ENCODE data around the gene KAZN. TPM values are rescaled to one million over a fixed set of nuclear protein-coding genes. Genes with fewer than 3 reads are reported as not detected.

The KAZN gene
- polyA plus RNA-seq, 4 donors, result 3.0 to 39.5 (median 4.4) TPM

- DNase-seq (no peak), FAIRE-seq (no peak)
- Histone ChIP-seq H3K27me3 (ENCODE audit: control insufficient read depth in 3 of 3, insufficient read depth in 3 of 3, low read length in 3 of 3) (peaks cover 0 to 12% (median 0%) of the 10 kb centered on the region in 3 donors), H3K36me3 (ENCODE audit: control insufficient read depth in 3 of 3, insufficient read depth in 2 of 3, low read depth in 1 of 3, low read length in 3 of 3) (no peaks in the 10 kb centered on the region), H3K27ac (ENCODE audit: low read depth in 1 of 3, low read length in 2 of 3) (no peak overlapping the region), H3K4me3 (ENCODE audit: low read depth in 1 of 3, low read length in 3 of 3) (no peak overlapping the region), H3K4me1 (ENCODE audit: control insufficient read depth in 3 of 3, insufficient read depth in 2 of 3, low read depth in 1 of 3, low read length in 2 of 3) (no peaks in the 10 kb centered on the region), H3K9me3 (ENCODE audit: control insufficient read depth in 2 of 2, insufficient read depth in 1 of 2, low read depth in 1 of 2, low read length in 1 of 2) (no peaks in the 10 kb centered on the region)
- 84 to 88% (median 84%) methylated on average over 15 of the region's 15 CpGs for WGBS, 3 donors
These were observed 500.0 kb downstream of the KAZN start for GRCh38 chr1:15098176-15099125.

GRCh38 chr1:15099441-15100120 is 501.1 kb downstream of the KAZN start:
- Histone ChIP-seq H3K4me3 (ENCODE audit: low read depth in 1 of 3, low read length in 3 of 3) (no peak overlapping the region), H3K36me3 (ENCODE audit: control insufficient read depth in 3 of 3, insufficient read depth in 2 of 3, low read depth in 1 of 3, low read length in 3 of 3) (no peaks in the 10 kb centered on the region), H3K4me1 (ENCODE audit: control insufficient read depth in 3 of 3, insufficient read depth in 2 of 3, low read depth in 1 of 3, low read length in 2 of 3) (no peaks in the 10 kb centered on the region), H3K27me3 (ENCODE audit: control insufficient read depth in 3 of 3, insufficient read depth in 3 of 3, low read length in 3 of 3) (peaks cover 0 to 12% (median 0%) of the 10 kb centered on the region in 3 donors), H3K27ac (ENCODE audit: low read depth in 1 of 3, low read length in 2 of 3) (no peak overlapping the region), H3K9me3 (ENCODE audit: control insufficient read depth in 2 of 2, insufficient read depth in 1 of 2, low read depth in 1 of 2, low read length in 1 of 2) (peaks cover 0 to 4% of the 10 kb centered on the region in 2 donors)
- 56 to 64% (median 57%) methylated on average over 15 of the region's 15 CpGs for WGBS, 3 donors
- FAIRE-seq, result no peak
- no peak for DNase-seq

DNA sequence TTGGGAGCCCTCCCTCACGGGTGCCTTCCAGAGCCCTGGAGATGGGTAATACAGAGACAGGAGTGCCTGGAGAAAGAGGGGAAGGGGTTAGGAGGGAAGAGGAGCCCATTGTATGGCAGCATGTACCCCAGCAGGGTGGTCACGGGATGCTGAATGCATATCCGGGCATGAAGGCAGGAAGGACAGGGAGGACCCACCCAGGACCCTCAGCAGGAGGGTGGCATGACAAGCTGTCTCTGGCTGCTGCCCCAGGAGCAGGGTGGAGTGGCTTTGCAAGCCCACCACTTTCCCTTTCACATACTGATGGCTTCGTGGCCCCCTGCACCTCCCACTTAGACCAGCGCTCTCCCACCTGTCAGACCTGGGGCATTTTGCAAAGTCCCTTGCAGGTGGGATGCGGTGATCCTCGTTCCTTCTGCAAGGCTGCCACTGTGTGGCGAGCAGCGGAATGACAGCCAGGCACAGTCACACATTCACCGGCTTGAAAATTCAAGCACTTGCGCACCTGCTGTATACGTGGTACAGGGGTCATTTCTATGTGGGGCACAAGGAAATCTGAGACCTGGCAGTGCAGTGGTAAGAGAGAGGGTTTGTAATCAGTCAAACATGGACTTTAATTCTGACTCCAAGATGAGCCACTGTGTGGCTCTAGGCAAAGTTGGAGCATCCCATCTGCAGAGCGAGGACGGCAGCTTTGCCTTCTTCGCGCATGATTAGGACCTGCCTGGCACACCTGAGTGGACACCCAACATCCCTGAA is 501.8 kb downstream of the KAZN start:
- Histone ChIP-seq H3K27ac (ENCODE audit: low read depth in 1 of 3, low read length in 2 of 3) (no peak overlapping the region), H3K27me3 (ENCODE audit: control insufficient read depth in 3 of 3, insufficient read depth in 3 of 3, low read length in 3 of 3) (peaks cover 0 to 12% (median 0%) of the 10 kb centered on the region in 3 donors), H3K9me3 (ENCODE audit: control insufficient read depth in 2 of 2, insufficient read depth in 1 of 2, low read depth in 1 of 2, low read length in 1 of 2) (peaks cover 0 to 4% of the 10 kb centered on the region in 2 donors), H3K4me3 (ENCODE audit: low read depth in 1 of 3, low read length in 3 of 3) (no peak overlapping the region), H3K36me3 (ENCODE audit: control insufficient read depth in 3 of 3, insufficient read depth in 2 of 3, low read depth in 1 of 3, low read length in 3 of 3) (no peaks in the 10 kb centered on the region), H3K4me1 (ENCODE audit: control insufficient read depth in 3 of 3, insufficient read depth in 2 of 3, low read depth in 1 of 3, low read length in 2 of 3) (no peaks in the 10 kb centered on the region)
- peak; percentile 38 to 73 for DNase-seq
- WGBS, 3 donors, result 12 to 19% (median 12%) methylated on average over 16 of the region's 16 CpGs
- FAIRE-seq, result no peak

DNA sequence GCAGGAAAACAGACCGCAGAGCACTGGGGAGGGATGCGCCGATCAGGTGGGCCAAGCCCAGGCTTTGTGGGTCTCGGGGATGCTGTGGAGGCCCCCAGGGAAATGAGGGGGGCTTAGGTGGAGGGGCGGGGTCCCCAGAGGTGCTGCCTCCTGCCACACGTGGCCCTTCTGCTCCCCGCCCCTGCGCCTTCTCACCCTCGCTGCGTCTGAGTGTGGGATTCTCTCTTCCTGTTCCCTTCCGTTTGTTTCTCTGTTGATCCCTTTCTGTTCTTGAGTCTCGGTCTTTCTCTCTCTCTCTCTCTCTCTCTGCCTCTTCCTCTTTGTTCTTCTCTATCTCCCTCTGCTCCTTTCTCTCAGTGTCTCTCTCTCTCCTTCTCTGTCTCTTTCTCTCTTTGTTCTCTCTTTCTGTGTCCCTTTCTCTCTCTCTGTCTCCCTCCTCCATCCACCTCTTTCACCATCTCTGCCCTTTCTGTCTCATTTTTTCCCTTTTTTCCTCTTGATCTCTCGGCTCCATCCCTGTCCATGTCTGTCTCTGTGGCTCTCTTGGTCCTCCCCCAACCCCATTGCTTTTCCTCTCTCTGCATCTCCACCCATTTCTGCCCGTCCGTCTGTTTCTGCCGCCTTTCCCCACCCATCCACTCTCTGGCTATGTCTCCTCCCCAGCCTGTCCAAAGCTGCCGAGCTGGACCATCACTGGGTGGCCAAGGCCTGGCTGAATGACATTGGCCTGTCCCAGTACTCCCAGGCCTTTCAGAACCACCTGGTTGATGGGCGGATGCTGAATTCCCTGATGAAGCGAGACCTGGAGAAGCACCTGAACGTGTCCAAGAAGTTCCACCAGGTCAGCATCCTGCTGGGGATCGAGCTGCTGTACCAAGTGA is 502.6 kb downstream of the KAZN start:
- Histone ChIP-seq H3K27ac (ENCODE audit: low read depth in 1 of 3, low read length in 2 of 3) (no peak overlapping the region), H3K4me1 (ENCODE audit: control insufficient read depth in 3 of 3, insufficient read depth in 2 of 3, low read depth in 1 of 3, low read length in 2 of 3) (no peaks in the 10 kb centered on the region), H3K4me3 (ENCODE audit: low read depth in 1 of 3, low read length in 3 of 3) (no peak overlapping the region), H3K9me3 (ENCODE audit: control insufficient read depth in 2 of 2, insufficient read depth in 1 of 2, low read depth in 1 of 2, low read length in 1 of 2) (peaks cover 0 to 4% of the 10 kb centered on the region in 2 donors), H3K27me3 (ENCODE audit: control insufficient read depth in 3 of 3, insufficient read depth in 3 of 3, low read length in 3 of 3) (peaks cover 0 to 12% (median 0%) of the 10 kb centered on the region in 3 donors), H3K36me3 (ENCODE audit: control insufficient read depth in 3 of 3, insufficient read depth in 2 of 3, low read depth in 1 of 3, low read length in 3 of 3) (no peaks in the 10 kb centered on the region)
- WGBS, 3 donors, result 55 to 62% (median 56%) methylated on average over 19 to 21 of the region's 21 CpGs
- no peak for FAIRE-seq
- DNase-seq, result no peak

GRCh38 chr1:15101801-15102200 is 503.3 kb downstream of the KAZN start:
- Histone ChIP-seq H3K4me1 (ENCODE audit: control insufficient read depth in 3 of 3, insufficient read depth in 2 of 3, low read depth in 1 of 3, low read length in 2 of 3) (no peaks in the 10 kb centered on the region), H3K27ac (ENCODE audit: low read depth in 1 of 3, low read length in 2 of 3) (no peak overlapping the region), H3K36me3 (ENCODE audit: control insufficient read depth in 3 of 3, insufficient read depth in 2 of 3, low read depth in 1 of 3, low read length in 3 of 3) (no peaks in the 10 kb centered on the region), H3K4me3 (ENCODE audit: low read depth in 1 of 3, low read length in 3 of 3) (no peak overlapping the region), H3K9me3 (ENCODE audit: control insufficient read depth in 2 of 2, insufficient read depth in 1 of 2, low read depth in 1 of 2, low read length in 1 of 2) (peaks cover 0 to 4% of the 10 kb centered on the region in 2 donors), H3K27me3 (ENCODE audit: control insufficient read depth in 3 of 3, insufficient read depth in 3 of 3, low read length in 3 of 3) (peaks cover 0 to 12% (median 0%) of the 10 kb centered on the region in 3 donors)
- FAIRE-seq, result no peak
- DNase-seq, result no peak
- whole genome bisulfite sequencing, 3 donors, result 76 to 82% (median 77%) methylated on average over 4 of the region's 4 CpGs

GRCh38 chr1:15102646-15103045 is 504.2 kb downstream of the KAZN start:
- DNase-seq (no peak), FAIRE-seq (no peak)
- no peak overlapping the region for H3K4me3 ChIP-seq (ENCODE audit: low read depth in 1 of 3, low read length in 3 of 3)
- H3K9me3 ChIP-seq (ENCODE audit: control insufficient read depth in 2 of 2, insufficient read depth in 1 of 2, low read depth in 1 of 2, low read length in 1 of 2), result peaks cover 0 to 4% of the 10 kb centered on the region in 2 donors
- no peaks in the 10 kb centered on the region for H3K4me1 ChIP-seq (ENCODE audit: control insufficient read depth in 3 of 3, insufficient read depth in 2 of 3, low read depth in 1 of 3, low read length in 2 of 3)
- H3K27me3 ChIP-seq (ENCODE audit: control insufficient read depth in 3 of 3, insufficient read depth in 3 of 3, low read length in 3 of 3), result peaks cover 0 to 12% (median 0%) of the 10 kb centered on the region in 3 donors
- H3K36me3 ChIP-seq (ENCODE audit: control insufficient read depth in 3 of 3, insufficient read depth in 2 of 3, low read depth in 1 of 3, low read length in 3 of 3), result no peaks in the 10 kb centered on the region
- no peak overlapping the region for H3K27ac ChIP-seq (ENCODE audit: low read depth in 1 of 3, low read length in 2 of 3)
- 82 to 90% (median 89%) methylated on average over 9 of the region's 9 CpGs for WGBS, 3 donors

DNA sequence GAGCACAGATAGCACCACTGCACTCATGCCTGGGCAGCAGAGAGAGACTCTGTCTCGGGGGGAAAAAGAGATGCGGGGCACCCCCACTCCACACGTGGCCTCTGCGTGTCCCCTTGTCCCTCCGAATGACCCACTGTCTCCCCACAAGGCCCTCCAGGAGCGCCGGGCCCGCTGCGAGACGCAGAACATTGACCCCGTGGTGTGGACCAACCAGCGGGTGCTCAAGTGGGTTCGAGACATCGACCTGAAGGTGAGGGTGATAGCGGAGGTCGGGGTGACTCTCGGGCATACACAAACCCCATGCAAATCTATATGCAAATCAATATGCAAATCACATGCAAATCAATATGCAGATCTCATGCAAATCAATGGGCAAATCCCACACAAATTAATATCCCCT is 504.7 kb downstream of the KAZN start:
- DNase-seq (no peak), FAIRE-seq (no peak)
- Histone ChIP-seq H3K9me3 (ENCODE audit: control insufficient read depth in 2 of 2, insufficient read depth in 1 of 2, low read depth in 1 of 2, low read length in 1 of 2) (peaks cover 0 to 4% of the 10 kb centered on the region in 2 donors), H3K4me3 (ENCODE audit: low read depth in 1 of 3, low read length in 3 of 3) (no peak overlapping the region), H3K27ac (ENCODE audit: low read depth in 1 of 3, low read length in 2 of 3) (no peak overlapping the region), H3K27me3 (ENCODE audit: control insufficient read depth in 3 of 3, insufficient read depth in 3 of 3, low read length in 3 of 3) (peaks cover 0 to 12% (median 0%) of the 10 kb centered on the region in 3 donors), H3K4me1 (ENCODE audit: control insufficient read depth in 3 of 3, insufficient read depth in 2 of 3, low read depth in 1 of 3, low read length in 2 of 3) (no peaks in the 10 kb centered on the region), H3K36me3 (ENCODE audit: control insufficient read depth in 3 of 3, insufficient read depth in 2 of 3, low read depth in 1 of 3, low read length in 3 of 3) (no peaks in the 10 kb centered on the region)
- 89 to 93% (median 91%) methylated on average over 17 of the region's 17 CpGs for WGBS, 3 donors

Data from small intestine (tissue), 7 donors.